ENCODE results near the gene LRP11. TPM values are rescaled to one million over a fixed set of nuclear protein-coding genes. Genes with fewer than 3 reads are reported as not detected.

The LRP11 gene
- total and polyA plus RNA-seq, 2 of the 13 experiments (the other 11 are each of a cell fraction or from before 2014, with no cell fraction given): 32.4 to 48.9 TPM

GRCh38 chr6:149860834-149861602 is 3.1 kb downstream of the LRP11 start (continued):
- TF ChIP-seq RERE (CRISPR knock-in tag; IDR thresholded peaks at IDR 0.05; ENCODE audit: low read depth): peak; percentile 67; the same call in 1 of the 2 replicates
- TF ChIP-seq GABPA (IDR thresholded peaks at IDR 0.05; ENCODE audit: low read depth, low read length): no peak
- no peak for TF ChIP-seq GABPA (CRISPR knock-in tag; IDR thresholded peaks at IDR 0.05; ENCODE audit: low read depth)
- no peak for TF ChIP-seq SRSF1 (optimal IDR thresholded peaks at IDR 0.05; ENCODE audit: low read depth, low read length)
- TF ChIP-seq ZNF572 (CRISPR knock-in tag; IDR thresholded peaks at IDR 0.05): no peak
- no peak for TF ChIP-seq ZNF607 (CRISPR knock-in tag; IDR thresholded peaks at IDR 0.05; ENCODE audit: borderline replicate concordance)
- peak; percentile 52; the same call in 1 of the 2 replicates for TF ChIP-seq ZNF605 (CRISPR knock-in tag; IDR thresholded peaks at IDR 0.05)
- TF ChIP-seq GMEB1 (CRISPR knock-in tag; IDR thresholded peaks at IDR 0.05; ENCODE audit: borderline replicate concordance): peak; percentile 45; the same call in 1 of the 2 replicates
- no peak for TF ChIP-seq CERS6 (CRISPR knock-in tag; IDR thresholded peaks at IDR 0.05)
- no peak for TF ChIP-seq ZBTB3 (CRISPR knock-in tag; IDR thresholded peaks at IDR 0.05; ENCODE audit: borderline replicate concordance, low read depth)
- TF ChIP-seq IKZF4 (CRISPR knock-in tag; IDR thresholded peaks at IDR 0.05; ENCODE audit: borderline replicate concordance, low read depth, not compliant biosample characterization): peak; percentile 44
- TF ChIP-seq ZNF3 (CRISPR knock-in tag; IDR thresholded peaks at IDR 0.05): peak; percentile 26; the same call in 1 of the 2 replicates
- TF ChIP-seq CBX1 (IDR thresholded peaks at IDR 0.05; ENCODE audit: low read depth): peak; percentile 69
- TF ChIP-seq KAT8 (CRISPR knock-in tag; IDR thresholded peaks at IDR 0.05): peak; percentile 40; the same call in 1 of the 2 replicates
- peak; percentile 55 for TF ChIP-seq SMC3 (IDR thresholded peaks at IDR 0.05; ENCODE audit: low read length)
- peak; percentile 89 for TF ChIP-seq SKIL (CRISPR knock-in tag; IDR thresholded peaks at IDR 0.05; ENCODE audit: borderline replicate concordance)
